RKO (cell line): ENCODE data around the gene LAMA5.
A peak's percentile ranks its signal among the peaks of the same experiment; 100 is the strongest.

Experiments used
- DNase-seq: peaks from one replicate; pipeline ENCODE4 v3.0.0-alpha.2; 2016; ENCODE audit warnings: low spot score

Gene LAMA5

GRCh38 chr20:62313460-62314338 lies 53.4 kb downstream of the LAMA5 start:
- no peak for DNase-seq

- no peak for DNase-seq
These were observed 54.1 kb downstream of the LAMA5 start for GRCh38 chr20:62313021-62313420.

- no peak for DNase-seq
These were observed 54.5 kb downstream of the LAMA5 start for GRCh38 chr20:62312662-62312977.

- DNase-seq = no peak
These were observed 55.1 kb downstream of the LAMA5 start for GRCh38 chr20:62311832-62312661.

GRCh38 chr20:62311150-62311549 lies 56.0 kb downstream of the LAMA5 start:
- no peak for DNase-seq

- DNase-seq = no peak
These were observed 56.4 kb downstream of the LAMA5 start for GRCh38 chr20:62310757-62311121.

GRCh38 chr20:62309947-62310756 lies 57.0 kb downstream of the LAMA5 start:
- DNase-seq = no peak

- DNase-seq = no peak
These were observed 57.7 kb downstream of the LAMA5 start for GRCh38 chr20:62309198-62309944.

GRCh38 chr20:62308102-62308822 lies 58.9 kb downstream of the LAMA5 start:
- no peak for DNase-seq

GRCh38 chr20:62307226-62308101 lies 59.6 kb downstream of the LAMA5 start:
- DNase-seq = no peak

- no peak for DNase-seq
These were observed 60.5 kb downstream of the LAMA5 start for GRCh38 chr20:62306414-62307187.

- DNase-seq = peak; percentile 47
These were observed 61.2 kb downstream of the LAMA5 start for GRCh38 chr20:62305765-62306413.

GRCh38 chr20:62305149-62305764 lies 61.9 kb downstream of the LAMA5 start:
- peak; percentile 62 for DNase-seq

GRCh38 chr20:62304331-62305148 lies 62.6 kb downstream of the LAMA5 start:
- peak; percentile 36 for DNase-seq

GRCh38 chr20:62303340-62304226 lies 63.5 kb downstream of the LAMA5 start:
- peak; percentile 63 for DNase-seq

- DNase-seq = no peak
These were observed 64.1 kb downstream of the LAMA5 start for GRCh38 chr20:62303062-62303339.
